Lower leg skin (tissue), 3 donors: ENCODE results near the gene RHOC.

Experiments used
- CTCF ChIP-seq, 3 donors: fragments of 450-650 bp; IDR thresholded peaks; one replicate each; pipeline ENCODE4 v1.5.1; 2016; ENCODE audit warnings: antibody characterized with exemption in 3 of 3, mild to moderate bottlenecking in 3 of 3, moderate library complexity in 2 of 3
- POLR2A ChIP-seq, 2 donors: fragments of 450-650 bp; IDR thresholded peaks; one replicate each; pipeline ENCODE4 v1.6.1; 2016 to 2017; ENCODE audit warnings: antibody characterized with exemption in 2 of 2, mild to moderate bottlenecking in 1 of 2, moderate library complexity in 1 of 2

GRCh38 chr1:112744009-112744578 lies 37.2 kb upstream of the RHOC start:
- TF ChIP-seq CTCF (IDR thresholded peaks at IDR 0.05), result no peak
- no peak for TF ChIP-seq POLR2A (IDR thresholded peaks at IDR 0.05)
